H9 (cell line): ENCODE results near the gene ABCC4. TPM values are rescaled to one million over a fixed set of nuclear protein-coding genes. Genes with fewer than 3 reads are reported as not detected.

Experiments
- DNase-seq: peaks from one replicate; pipeline ENCODE4 v3.0.0-alpha.2; 2017
- H2AFZ ChIP-seq: one replicate; pipeline ENCODE4 v1.6.1; 2013; ENCODE audit warnings: mild to moderate bottlenecking, low read length, control low read depth, moderate library complexity
- H2AK5ac ChIP-seq: 2 replicates; pipeline ENCODE4 v1.6.1; 2013; ENCODE audit warnings: low read length, control low read depth, mixed read lengths; ENCODE audit not compliant: insufficient read length
- H2BK120ac ChIP-seq: one replicate; pipeline ENCODE4 v1.6.1; 2013; ENCODE audit warnings: low read depth, mild to moderate bottlenecking, low read length, control low read depth, inconsistent platforms; ENCODE audit not compliant: poor library complexity, severe bottlenecking
- H2BK12ac ChIP-seq: 2 replicates; pipeline ENCODE4 v1.6.1; 2013; ENCODE audit warnings: low read length, control low read depth, mixed read lengths, low read depth; ENCODE audit not compliant: insufficient read length
- H2BK15ac ChIP-seq: 2 replicates; pipeline ENCODE4 v1.6.1; 2013; ENCODE audit warnings: low read depth, low read length, control low read depth
- H2BK20ac ChIP-seq: one replicate; pipeline ENCODE4 v1.6.1; 2013; ENCODE audit warnings: low read depth, mild to moderate bottlenecking, low read length, control low read depth, inconsistent platforms; ENCODE audit not compliant: poor library complexity, severe bottlenecking
- H2BK5ac ChIP-seq: 2 replicates; pipeline ENCODE4 v1.6.1; 2013; ENCODE audit warnings: low read length, control low read depth, mixed read lengths; ENCODE audit not compliant: insufficient read length
- H3K14ac ChIP-seq: 2 replicates; pipeline ENCODE4 v1.6.1; 2013; ENCODE audit warnings: low read length, control low read depth; ENCODE audit not compliant: insufficient read depth
- H3K18ac ChIP-seq: 2 replicates; pipeline ENCODE4 v1.6.1; 2013; ENCODE audit warnings: low read depth, mild to moderate bottlenecking, mixed read lengths, low read length, control low read depth; ENCODE audit not compliant: insufficient read length
- H3K23ac ChIP-seq: 2 replicates; pipeline ENCODE4 v1.6.1; 2013; ENCODE audit warnings: low read length, control low read depth, mixed read lengths, low read depth; ENCODE audit not compliant: insufficient read length
- H3K23me2 ChIP-seq: 2 replicates; pipeline ENCODE4 v1.6.1; 2013; ENCODE audit warnings: low read depth, mild to moderate bottlenecking, mixed read lengths, low read length, control low read depth; ENCODE audit not compliant: insufficient read length, poor library complexity, severe bottlenecking
- H3K27ac ChIP-seq: 2 replicates; pipeline ENCODE4 v1.5.1; 2013; ENCODE audit warnings: low read length, control low read depth, mixed read lengths, low read depth; ENCODE audit not compliant: insufficient read length
- H3K27me3 ChIP-seq: 2 replicates; pipeline ENCODE4 v1.6.1; 2013; ENCODE audit warnings: low read length, control low read depth, inconsistent platforms; ENCODE audit not compliant: insufficient read depth
- H3K4ac ChIP-seq: 2 replicates; pipeline ENCODE4 v1.6.1; 2013; ENCODE audit warnings: low read depth, mild to moderate bottlenecking, control low read depth, inconsistent platforms, low read length, moderate library complexity
- H3K4me1 ChIP-seq: 2 replicates; pipeline ENCODE4 v1.6.1; 2013; ENCODE audit warnings: low read length, control low read depth, inconsistent platforms; ENCODE audit not compliant: insufficient read depth
- H3K4me2 ChIP-seq: 2 replicates; pipeline ENCODE4 v1.6.1; 2013; ENCODE audit warnings: low read length, control low read depth, mixed read lengths; ENCODE audit not compliant: insufficient read length, insufficient read depth
- H3K56ac ChIP-seq: 2 replicates; pipeline ENCODE4 v1.6.1; 2013; ENCODE audit warnings: low read depth, mild to moderate bottlenecking, mixed read lengths, low read length, control low read depth; ENCODE audit not compliant: insufficient read length
- H3K79me1 ChIP-seq: 2 replicates; pipeline ENCODE4 v1.6.1; 2013; ENCODE audit warnings: low read depth, mild to moderate bottlenecking, moderate library complexity, low read length, control low read depth, inconsistent platforms; ENCODE audit not compliant: insufficient read depth, poor library complexity, severe bottlenecking
- H3K79me2 ChIP-seq: 2 replicates; pipeline ENCODE4 v1.6.1; 2013; ENCODE audit warnings: low read length, control low read depth, inconsistent platforms; ENCODE audit not compliant: insufficient read depth
- H3K9ac ChIP-seq: 2 replicates; pipeline ENCODE4 v1.6.1; 2013; ENCODE audit warnings: low read length, control low read depth, mixed read lengths; ENCODE audit not compliant: insufficient read length; ENCODE audit errors: extremely low read depth
- H3K9me3 ChIP-seq: one replicate; pipeline ENCODE4 v1.6.1; 2013; ENCODE audit warnings: low read depth, low read length, inconsistent platforms; ENCODE audit not compliant: control insufficient read depth
- H3T11ph ChIP-seq: one replicate; pipeline ENCODE4 v1.6.1; 2013; ENCODE audit warnings: mild to moderate bottlenecking, low read length, control low read depth, inconsistent platforms
- H4K20me1 ChIP-seq: one replicate; pipeline ENCODE4 v1.6.1; 2013; ENCODE audit not compliant: control insufficient read depth, insufficient read length, insufficient read depth
- H4K5ac ChIP-seq: 2 replicates; pipeline ENCODE4 v1.6.1; 2013; ENCODE audit warnings: low read depth, mild to moderate bottlenecking, mixed read lengths, low read length, control low read depth; ENCODE audit not compliant: insufficient read length
- H4K8ac ChIP-seq: replicated peaks from 2 replicates; pipeline ENCODE4 v1.6.1; 2013; ENCODE audit warnings: low read length, control low read depth, mixed read lengths, low read depth; ENCODE audit not compliant: insufficient read length
- H4K91ac ChIP-seq: 2 replicates; pipeline ENCODE4 v1.6.1; 2013; ENCODE audit warnings: low read depth, mild to moderate bottlenecking, moderate library complexity, mixed read lengths, low read length, control low read depth; ENCODE audit not compliant: insufficient read length
- H3K27ac Mint-ChIP-seq, 3 experiments: 2 replicates in 2 of 3; 3 replicates in 1 of 3; pipeline ENCODE4 v1.8.0; 2020 to 2021; ENCODE audit warnings: mixed read lengths in 3 of 3, mild to moderate bottlenecking in 1 of 3, moderate library complexity in 1 of 3
- H3K27me3 Mint-ChIP-seq: 2 replicates; pipeline ENCODE4 v1.8.0; 2021; ENCODE audit warnings: low read depth, mild to moderate bottlenecking, moderate library complexity, mixed read lengths
- H3K36me3 Mint-ChIP-seq, 3 experiments: 2 replicates in 2 of 3; 3 replicates in 1 of 3; pipeline ENCODE4 v1.8.0; 2020 to 2021; ENCODE audit warnings: low read depth in 3 of 3, mixed read lengths in 3 of 3; ENCODE audit not compliant: insufficient read depth in 1 of 3
- H3K4me1 Mint-ChIP-seq, 2 experiments: 2 replicates each; pipeline ENCODE4 v1.8.0; 2020; ENCODE audit warnings: mixed read lengths in 2 of 2
- H3K4me3 Mint-ChIP-seq, 2 experiments: 2 replicates in 1 of 2; 3 replicates in 1 of 2; pipeline ENCODE4 v1.8.0; 2020 to 2021; ENCODE audit warnings: mild to moderate bottlenecking in 2 of 2, mixed read lengths in 2 of 2, moderate library complexity in 1 of 2
- H3K9me3 Mint-ChIP-seq, 2 experiments: 2 replicates in 1 of 2; 3 replicates in 1 of 2; pipeline ENCODE4 v1.8.0; 2020; ENCODE audit warnings: mild to moderate bottlenecking in 2 of 2, mixed read lengths in 2 of 2, moderate library complexity in 1 of 2
- CTCF ChIP-seq: fragments of 200-600 bp; sonication (generic); conservative IDR thresholded peaks from 3 replicates; pipeline ENCODE4 v1.8.0; 2021; ENCODE audit warnings: antibody characterized with exemption, mild to moderate bottlenecking
- WGBS: extraction: QIAGEN DNeasy Blood & Tissue Kit; methylation state at CpG from one replicate; pipeline ENCODE4 v1.1.7; 2013; ENCODE audit warnings: missing lambda C conversion rate, low lambda C conversion rate, mixed read lengths; ENCODE audit not compliant: insufficient read length; ENCODE audit errors: extremely low coverage; 5-methylcytosine and 5-hydroxymethylcytosine counted together
- total RNA-seq: library from RNA; stranded (reverse); gene quantifications from 2 replicates; pipeline ENCODE4 v1.2.1, GENCODE V29; 2021

The ABCC4 gene
- total RNA-seq, 1 experiment from 2014 or later, result 5.9 TPM

- H2AFZ ChIP-seq, result no peak overlapping the region
Measured at GRCh38 chr13:95073747-95074311, 227.4 kb downstream of the ABCC4 start.

More at GRCh38 chr13:95073747-95074311, 227.4 kb downstream of the ABCC4 start:
- H3K23ac ChIP-seq, result no peak overlapping the region
- no peaks in the 10 kb centered on the region for H3K23me2 ChIP-seq
- no peak overlapping the region for H3K14ac ChIP-seq
- Mint-ChIP-seq H3K9me3 (no peaks in the 10 kb centered on the region), H3K27ac (no peak overlapping the region), H3K36me3 (peaks cover 6 to 8% (median 8%) of the 10 kb centered on the region in 3 experiments; a peak in 6 of 7 replicates), H3K27me3 (no peaks in the 10 kb centered on the region), H3K4me3 (no peak overlapping the region), H3K4me1 (no peaks in the 10 kb centered on the region; a peak in 1 of 4 replicates)
- no peaks in the 10 kb centered on the region for H3K79me2 ChIP-seq
- no peak overlapping the region for H2BK120ac ChIP-seq
- H2BK15ac ChIP-seq, result no peak overlapping the region
- no peak overlapping the region for H4K5ac ChIP-seq
- no peak overlapping the region for H4K91ac ChIP-seq
- no peak overlapping the region for H3K9ac ChIP-seq
- H3K4ac ChIP-seq, result no peak overlapping the region
- H3K4me1 ChIP-seq, result no peaks in the 10 kb centered on the region
- H3K18ac ChIP-seq, result no peak overlapping the region
- no peak overlapping the region for H3K56ac ChIP-seq
- H3T11ph ChIP-seq, result no peak overlapping the region
- H2BK20ac ChIP-seq, result no peak overlapping the region
- H4K20me1 ChIP-seq, result no peaks in the 10 kb centered on the region
- no peak overlapping the region for H2BK5ac ChIP-seq
- TF ChIP-seq CTCF, result no peak
- H3K27ac ChIP-seq, result no peak overlapping the region
- H3K9me3 ChIP-seq, result no peaks in the 10 kb centered on the region
- no peak overlapping the region for H4K8ac ChIP-seq
- no peak overlapping the region for H2AK5ac ChIP-seq
- no peak for DNase-seq
- no peaks in the 10 kb centered on the region for H3K27me3 ChIP-seq
- no peaks in the 10 kb centered on the region for H3K79me1 ChIP-seq
- no CpG with 5 or more reads among the region's 7 CpGs for WGBS
- no peak overlapping the region for H2BK12ac ChIP-seq
- no peak overlapping the region for H3K4me2 ChIP-seq
